Glomerular visceral epithelial cell (primary cell): ENCODE measurements around the gene OXER1.

ENCODE experiments used
- DNase-seq: peaks from one replicate; pipeline ENCODE4 v3.0.0-alpha.2; 2016; ENCODE audit errors: extremely low spot score

OXER1 gene

DNA sequence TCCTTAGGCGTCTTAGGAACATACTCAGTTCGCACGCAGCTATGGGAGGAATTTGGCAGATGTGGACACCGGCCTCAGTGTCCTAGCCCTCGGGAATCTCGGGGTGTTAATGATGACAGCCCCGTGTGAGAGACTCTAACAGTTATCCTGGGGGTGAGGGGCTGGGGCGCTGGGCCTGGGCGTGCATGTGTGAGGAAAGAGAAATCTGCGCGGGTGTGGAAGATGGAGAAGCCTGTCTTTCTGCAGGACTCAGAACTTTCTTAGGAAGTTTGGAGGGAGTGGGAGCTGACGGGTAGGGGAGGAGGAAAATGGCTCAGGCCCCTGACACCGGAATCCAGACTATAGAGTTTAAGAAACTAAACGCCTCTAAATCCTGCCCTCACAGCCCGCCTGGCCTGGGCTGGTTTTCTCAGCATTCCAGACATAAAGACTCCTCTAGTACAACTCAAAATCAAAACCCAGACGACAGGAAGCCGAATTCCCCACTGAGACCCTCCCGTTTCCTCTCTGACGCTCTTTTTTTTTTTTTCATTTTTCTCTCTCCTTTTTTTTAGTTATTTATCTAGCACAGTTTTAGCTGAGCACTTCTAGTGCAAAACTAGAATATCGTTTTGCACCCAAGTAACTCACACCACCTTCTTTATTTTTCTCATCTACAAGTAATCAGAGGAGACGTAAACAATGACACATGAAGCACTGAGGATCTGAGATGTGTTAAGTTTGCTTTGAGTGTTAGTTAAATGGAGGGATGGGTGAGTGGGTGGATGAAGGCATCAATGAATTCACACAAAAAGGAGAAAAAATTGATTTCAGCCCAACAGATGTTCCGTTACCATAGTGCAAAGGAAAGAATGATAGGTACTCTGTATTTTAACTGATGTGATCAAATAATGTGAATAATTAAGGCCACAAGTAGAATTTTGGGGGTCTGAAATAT is 29.7 kb upstream of the OXER1 start:
- no peak for DNase-seq

DNA sequence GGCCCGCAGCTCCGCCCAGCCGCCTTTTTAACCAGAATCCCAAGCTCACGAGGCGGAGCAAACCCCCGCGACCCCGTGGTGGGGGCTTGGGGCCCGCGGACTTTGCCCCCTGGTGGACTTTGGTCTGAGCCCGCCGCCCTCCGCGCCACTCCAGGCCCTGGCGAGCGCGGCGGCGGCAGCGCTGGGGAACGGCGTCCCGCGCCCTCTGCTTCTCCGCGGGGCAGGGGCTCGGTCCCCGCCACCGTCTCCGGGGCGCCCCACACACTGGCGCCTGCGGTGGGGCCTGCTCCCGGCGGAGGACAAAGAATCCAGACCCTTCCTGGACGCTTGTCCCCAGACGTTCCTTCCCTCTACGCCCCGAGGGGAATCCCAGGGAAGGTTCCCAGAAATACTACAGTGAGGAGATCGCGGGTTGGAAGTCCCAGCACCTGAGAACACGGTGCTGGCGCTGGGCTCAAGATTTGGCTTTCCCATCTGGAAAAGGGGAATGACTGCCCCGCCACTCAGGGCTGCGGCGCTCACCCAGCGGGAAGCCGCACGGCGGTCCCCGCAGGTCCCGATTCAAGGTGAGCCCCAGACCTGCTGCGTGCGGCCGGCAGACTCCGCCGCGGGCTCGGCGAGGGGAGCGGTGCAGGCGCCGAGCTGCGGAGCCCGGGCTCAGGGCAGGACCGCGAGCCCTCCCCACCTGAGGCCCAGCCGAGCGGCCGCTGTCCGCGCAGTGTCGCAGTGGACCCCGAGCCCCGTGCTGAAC is 28.8 kb upstream of the OXER1 start, which contains the start of gene HAAO:
Gene HAAO (minus strand): TSS at position 1 of the 751 bp plus-strand sequence. CDS start 47 bp downstream, outside the sequence.
- DNase-seq, result no peak

DNA sequence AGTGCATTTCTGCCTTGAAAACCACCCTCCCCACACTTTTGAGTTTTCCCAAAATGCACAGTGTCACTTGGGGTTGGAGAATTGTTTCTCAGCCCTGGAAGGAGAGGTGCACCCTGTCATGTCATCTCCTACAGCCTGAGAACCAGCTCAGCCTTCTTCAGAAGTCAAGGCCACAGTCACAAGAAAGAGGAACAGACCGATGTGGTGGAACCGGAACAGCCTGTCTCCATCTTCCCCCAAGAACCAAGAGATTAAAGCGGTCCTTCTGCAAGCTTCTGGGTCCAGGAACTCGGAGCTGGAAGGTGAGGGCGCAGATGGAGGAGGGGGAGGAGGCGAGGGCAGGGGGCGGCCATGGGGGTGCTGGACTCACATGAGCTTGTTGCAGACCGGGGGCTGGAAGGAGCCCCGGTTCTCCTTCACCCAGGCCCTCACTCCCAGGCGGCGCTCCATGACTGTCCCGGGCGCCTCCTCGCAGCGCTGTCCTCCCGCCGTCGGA is 28.2 kb upstream of the OXER1 start:
- DNase-seq, result no peak

DNA sequence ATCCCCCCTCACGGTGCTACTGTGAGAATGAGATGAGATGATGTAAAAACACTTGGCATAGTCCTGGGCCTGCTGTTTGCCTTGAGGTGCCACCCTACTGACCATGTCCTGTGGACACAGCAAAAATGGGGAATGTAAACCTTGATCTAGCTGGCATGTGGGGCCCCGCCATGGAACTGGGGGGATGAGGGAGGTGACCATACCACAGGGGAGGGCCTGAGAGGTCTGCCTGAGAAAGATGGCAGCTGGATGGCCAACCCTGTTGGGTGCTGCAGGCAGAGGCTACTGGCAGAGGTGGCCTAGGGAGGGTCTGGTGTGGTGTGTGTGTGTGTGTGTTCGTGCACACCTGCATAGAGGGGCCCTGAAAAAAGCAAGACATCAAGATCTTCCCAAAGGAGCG is 27.7 kb upstream of the OXER1 start:
- no peak for DNase-seq

DNA sequence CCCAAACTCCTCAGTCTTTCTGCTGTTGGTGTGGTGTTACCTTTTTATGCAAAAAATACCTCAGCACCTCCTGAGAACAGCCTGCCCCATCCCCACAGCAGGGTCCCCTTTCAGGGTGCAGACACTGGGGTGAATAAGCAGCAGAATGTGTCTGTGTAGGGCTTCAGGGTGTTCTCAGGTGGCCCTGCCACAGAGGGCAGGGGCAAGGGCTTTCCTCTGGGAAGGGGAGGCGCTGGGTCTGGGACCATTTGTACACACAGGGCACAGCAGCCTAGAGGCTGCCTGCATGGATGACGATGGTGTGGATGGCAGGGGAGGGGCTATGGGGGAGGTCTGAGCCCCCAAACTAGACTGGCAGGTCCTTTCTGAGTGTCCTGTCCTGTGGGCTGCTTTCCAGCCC is 25.8 kb upstream of the OXER1 start:
- DNase-seq, result no peak

DNA sequence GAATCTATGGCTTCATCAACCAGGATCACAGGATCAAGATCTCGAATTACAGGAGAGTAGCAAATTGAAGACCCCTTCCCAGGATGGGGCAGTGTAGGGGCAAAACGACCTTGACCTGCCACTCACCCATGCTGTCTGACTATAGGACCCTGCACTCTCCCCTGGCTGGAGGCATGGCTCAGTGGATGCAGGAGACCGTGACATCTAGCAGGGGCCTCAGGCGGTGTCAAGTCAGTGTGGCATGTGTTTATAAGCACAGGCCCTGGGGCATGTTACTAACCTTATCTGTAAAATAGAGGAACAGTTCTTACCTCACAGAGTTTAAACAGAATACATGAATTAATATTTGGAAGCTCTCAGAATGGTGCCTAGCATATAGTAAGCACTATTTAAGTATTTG is 24.9 kb upstream of the OXER1 start:
- no peak for DNase-seq

DNA sequence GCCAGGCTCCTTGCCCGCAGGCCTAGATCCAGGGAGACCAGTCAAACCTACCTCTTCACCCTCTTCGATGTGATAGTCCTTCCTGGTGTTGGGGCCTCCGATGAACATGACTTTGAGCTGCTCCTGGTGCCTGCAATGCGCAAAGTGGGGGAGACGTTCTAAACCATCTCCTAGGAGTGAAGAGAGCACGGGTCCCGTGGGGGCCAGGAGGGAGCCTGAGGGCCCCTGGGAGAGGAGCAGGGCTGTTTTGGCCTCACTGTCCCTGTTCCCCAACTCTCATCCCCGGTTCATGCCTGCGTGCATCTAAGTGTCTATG is 24.5 kb upstream of the OXER1 start:
- no peak for DNase-seq

DNA sequence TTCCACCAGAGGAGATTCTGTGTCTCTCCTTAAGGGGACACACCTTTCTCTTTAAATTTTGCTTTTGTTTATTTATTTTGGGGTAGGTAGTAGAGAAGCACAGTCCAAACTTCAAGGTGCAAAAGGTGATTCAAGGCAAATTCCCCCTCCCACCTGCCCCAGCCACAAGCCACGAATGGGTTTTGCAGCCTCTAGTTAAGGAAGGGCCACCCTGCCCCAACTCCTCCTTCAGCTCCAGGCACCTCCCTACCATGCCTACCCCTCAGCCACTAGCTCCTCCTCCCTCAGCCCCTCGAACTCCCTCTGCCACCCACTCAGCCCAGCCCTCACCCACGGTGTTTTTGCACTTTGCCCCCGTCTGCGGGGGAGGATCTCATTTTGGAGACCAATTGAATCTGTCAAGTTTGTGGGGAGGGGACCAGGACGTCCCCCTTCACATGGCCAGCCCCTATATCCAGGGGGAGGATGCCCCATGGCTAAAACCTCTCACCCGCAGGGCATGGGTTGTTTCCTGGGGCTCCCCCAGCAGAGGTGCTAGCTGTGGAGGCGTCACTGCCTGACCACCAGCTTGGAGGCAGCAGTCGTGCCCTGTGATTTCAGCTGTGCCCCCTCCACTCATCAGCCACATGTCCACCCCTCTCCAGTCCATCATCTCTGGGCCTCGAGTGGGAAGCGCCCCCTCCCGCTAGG is 24.0 kb upstream of the OXER1 start:
- DNase-seq, result no peak

DNA sequence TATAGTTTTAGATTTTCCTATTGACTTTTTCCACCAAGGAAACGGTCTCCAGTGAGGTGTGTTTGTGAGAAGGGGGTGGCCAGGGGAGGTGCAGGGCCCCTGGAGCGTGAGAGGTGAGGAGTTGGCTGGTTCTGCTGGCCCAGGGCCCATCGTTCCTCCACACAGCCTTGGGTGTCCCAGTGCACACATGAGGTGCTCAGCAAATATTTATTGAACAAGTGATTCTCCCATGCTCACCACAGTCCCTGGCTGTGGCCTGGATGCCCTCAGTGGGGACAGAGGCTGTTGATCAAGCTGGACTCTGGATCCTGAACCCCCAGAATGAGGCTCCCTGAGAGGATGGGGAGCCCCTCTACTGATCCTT is 23.5 kb upstream of the OXER1 start:
- DNase-seq, result no peak

DNA sequence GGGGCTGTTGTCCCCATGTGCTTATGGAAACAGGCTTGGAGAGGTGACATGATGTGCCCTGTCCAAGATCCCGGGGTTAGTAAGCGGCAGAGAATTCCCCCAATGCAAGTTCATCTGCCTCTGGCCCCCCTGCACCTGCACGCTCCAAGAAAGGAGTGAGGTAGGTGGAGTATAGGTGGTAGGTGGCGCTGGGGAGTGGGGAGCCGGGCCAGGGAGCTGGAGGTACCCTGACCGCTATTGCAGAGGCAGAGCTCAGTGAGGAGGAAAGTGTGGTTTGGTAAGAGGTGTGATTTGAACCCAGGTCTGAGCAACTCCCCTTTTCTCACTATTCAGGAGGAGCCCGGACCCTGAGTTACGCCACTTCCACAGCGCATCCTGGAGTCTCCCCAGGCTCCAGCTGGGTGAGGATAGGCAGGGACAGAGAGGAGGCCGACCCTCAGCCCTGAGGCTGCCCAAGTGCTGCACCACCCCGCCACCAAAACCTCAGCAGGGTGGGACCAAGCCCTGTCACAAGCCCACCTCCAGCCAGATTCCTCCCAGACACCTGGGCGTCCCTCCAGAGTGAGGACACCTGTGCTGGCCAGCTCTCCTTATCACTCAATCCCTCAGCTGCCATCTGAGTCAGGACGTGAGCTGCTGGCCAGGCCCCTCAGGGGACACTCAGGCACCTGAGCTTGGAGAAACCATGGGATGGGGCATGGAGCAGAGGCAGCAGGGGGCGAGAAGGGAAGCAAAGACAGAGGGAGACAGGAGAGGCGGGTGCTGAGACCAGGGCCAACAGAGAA is 22.8 kb upstream of the OXER1 start:
- DNase-seq, result no peak

DNA sequence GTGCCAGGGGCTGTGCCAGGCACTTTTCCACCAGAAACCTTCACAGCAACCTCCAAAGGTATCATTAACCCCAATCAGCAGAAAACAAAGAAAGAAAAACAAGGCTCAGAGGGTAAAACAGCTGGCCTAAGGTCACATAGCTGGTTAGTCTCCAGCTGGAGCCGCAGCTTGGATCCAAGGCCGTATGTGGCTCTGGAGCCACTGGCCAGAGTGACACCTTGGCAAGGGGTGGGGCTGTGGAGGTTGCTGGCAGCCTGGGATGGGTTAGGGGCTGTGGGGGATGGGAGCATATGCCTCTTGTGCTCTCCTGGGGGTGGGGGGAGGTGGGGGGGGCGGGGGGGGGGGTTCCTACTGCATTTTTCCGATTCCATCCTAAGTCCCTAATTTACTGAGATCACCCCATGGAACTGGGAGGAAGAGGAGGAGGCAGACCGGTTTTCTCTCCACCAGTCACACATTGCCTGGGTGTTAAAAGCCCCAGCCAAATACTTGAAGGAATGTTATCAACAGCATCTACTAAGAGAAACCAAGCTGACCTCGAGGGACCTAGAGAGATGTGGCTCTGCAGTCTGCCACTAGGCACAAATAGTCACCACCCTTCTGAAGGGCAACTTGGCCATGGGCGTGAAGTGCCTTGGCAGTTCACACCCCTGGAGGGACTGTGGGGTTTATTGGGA is 20.4 kb upstream of the OXER1 start:
- DNase-seq, result no peak

DNA sequence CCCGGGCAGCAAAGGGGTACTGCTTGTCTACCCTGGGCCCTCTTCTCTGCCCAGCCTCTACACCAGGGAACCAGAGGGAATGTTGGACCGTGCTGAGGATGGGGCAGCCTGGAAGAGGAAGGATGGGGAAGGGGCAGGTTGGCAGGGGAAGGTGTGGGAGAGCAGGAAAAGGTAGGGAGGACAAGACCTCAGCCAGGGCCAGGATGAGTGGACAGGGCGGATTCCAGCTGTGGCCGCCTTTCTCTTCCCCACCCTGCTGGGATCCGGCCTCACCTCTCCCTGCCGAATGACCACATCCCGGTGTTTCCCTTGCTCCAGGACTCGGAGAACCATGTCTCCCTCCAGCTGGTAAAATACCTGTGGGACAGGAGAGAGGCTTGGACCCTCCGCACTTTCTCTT is 19.6 kb upstream of the OXER1 start:
- DNase-seq, result no peak

DNA sequence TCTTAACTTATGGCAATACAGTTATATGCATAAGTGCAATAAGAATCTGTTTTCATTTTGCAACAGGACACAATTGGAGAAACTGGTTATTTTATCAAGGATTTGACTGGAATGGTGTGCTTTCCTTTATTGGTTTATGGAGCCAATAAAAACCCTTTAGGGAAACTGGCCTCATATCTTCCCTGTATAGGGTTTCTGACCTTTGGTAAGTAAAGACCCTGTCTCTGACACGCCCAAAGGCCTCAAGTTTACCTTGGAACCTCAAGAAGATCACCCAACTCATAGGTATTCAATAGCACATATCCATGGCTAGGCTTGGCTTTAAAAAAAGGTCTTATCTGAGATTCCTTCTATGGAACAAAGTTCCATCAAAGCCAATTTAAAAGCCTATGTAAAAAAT is 17.2 kb upstream of the OXER1 start:
- no peak for DNase-seq

DNA sequence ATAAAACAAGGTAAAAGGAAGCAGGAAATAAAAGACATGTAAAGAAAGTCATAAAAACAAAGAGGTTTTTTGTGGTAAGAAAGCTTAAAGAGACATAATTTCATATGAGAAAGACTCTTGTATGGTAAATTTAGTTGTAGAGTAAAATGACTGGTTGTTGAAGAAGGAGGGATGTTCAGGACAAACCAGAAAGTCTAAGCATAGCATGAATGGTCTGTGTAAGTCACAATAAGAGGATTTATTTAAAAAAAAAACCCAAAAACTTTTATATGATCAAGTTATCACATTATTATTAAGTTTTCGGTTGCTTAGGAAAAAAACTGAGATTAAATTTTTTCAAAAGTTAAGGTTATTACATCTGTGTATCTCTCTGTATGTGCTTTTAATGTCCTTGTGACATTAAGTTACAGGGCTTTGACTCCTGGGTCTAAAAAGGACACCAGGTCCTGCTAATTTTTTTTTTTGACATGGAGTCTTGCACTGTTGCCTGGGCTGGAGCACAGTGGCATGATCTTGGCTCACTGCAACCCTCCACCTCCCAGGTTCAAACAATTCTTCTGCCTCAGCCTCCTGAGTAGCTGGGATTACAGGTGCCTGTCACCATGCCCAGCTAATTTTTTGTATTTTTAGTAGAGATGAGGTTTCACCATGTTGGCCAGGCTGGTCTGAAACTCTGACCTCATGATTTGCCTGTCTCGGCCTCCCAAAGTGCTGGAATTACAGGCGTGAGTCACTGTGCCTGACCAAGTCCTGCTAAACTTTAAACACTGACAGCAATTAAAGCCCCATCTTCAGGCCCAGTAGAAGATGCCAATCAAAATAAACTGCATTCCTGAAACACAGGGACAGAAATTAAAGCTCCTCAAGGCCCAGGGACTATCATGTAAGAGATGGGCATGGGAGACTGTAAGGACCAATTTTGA is 14.2 kb upstream of the OXER1 start:
- DNase-seq, result peak; percentile 60

DNA sequence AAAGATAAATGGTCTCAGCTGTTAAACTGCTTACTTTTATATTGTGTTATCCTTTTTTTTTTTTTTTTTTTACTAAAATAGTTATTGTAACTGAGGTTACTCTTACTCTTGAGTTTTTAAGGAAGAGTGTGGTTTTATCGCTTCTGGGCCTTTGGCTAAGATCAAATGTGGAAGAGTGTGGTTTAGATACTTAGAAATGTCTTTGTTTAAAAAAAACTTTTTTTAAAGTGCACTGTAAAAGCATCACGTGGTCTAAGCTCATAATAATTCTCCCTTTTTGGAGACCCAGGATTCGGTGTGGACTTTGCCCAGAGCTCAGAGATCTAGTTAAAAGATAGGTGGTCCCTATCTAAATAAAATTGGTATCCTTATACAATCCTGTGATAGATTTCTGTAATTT is 11.9 kb upstream of the OXER1 start:
- no peak for DNase-seq

DNA sequence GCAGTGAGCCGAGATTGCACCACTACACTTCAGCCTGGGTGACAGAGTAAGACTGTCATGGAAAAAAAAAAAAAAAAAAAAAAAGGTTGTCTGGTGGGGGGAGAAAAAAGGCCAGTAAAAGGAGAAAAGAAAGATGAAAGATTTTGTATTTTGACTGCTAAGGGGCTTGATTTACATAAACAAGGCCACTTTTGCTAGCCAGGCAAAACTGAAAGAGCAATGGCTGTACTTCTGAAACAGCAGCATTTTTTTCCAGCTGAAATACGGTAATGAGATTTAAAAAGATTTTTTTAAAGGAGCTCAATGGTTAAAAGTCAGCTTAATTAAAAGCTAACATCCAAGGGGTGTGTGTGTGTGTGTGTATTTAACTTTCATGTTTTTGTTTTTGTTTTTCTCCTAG is 11.3 kb upstream of the OXER1 start:
- no peak for DNase-seq

DNA sequence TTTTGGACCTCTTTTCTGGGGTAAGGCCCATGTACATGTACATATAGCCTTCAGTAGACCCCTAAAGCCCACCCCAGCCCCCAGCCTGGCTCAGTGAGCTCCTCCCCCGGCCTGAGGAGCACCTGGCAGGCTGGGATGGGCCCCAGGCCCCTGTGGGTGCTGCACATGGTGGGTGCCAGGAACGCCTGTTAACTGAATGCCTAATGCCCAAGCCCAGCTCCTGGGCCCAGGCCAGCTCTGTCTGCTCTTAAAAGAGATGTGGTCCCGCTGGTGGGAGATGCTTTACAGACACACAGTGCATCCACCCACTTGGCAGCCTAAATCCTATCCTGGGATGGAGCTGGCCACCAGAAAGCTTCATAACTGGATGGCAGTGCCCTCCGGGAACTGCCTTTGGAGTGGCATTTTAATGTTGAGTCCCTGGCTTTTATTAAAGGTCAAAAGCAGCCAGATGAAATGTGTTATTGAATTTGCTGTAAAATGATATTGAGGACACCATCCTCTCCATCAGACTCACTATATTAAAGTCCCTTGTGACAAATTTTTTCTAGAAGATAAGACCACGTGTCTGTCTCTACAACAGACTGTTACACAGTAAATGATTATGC is 7.7 kb upstream of the OXER1 start:
- no peak for DNase-seq

DNA sequence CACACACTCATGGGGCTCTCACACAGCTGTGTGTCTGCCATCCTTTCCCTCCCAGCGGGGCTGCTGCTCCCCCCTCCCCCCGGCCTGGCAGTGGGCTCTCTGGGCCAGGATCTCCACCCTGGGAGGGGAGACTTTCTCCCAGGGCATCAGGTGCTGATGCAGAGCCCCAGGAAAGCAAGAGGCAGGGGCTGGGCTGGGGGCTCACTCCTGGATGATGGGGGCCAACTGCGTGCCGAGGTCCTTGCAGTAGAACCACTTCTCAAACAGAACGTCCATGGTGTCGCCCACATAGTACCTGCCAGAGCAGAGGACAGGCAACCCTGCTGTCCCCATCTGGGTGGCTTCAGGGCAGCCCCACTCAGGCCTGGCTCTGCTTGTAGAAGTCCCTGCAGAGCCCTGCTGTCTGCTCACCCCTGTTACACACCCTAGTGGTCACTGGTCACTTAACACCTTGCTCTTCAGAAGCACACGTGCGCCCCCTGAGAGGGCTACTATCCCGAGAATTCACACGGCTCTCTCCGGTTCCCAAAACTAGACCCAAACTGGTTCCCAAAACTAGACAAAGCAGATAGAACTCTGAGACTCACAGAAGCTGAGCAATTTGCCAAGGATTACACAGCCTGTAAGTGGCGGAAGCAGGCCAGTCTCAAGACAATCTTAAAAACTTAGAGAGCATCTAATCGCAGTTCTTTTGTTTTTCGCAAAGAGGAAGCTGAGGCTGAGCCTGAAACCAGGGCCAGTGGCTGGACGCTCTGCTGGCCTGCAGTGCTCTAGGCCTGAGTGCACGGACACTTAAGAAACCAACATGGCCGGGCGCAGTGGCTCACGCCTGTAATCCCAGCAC is 6.6 kb upstream of the OXER1 start:
- DNase-seq, result peak; percentile 22
